PC-9 (cell line): Measurements from ENCODE around the gene NTMT1. TPM values are rescaled to one million over a fixed set of nuclear protein-coding genes. Genes with fewer than 3 reads are reported as not detected.

Experiments used
- BruUV-seq: library from RNA; stranded (reverse); fragments of 400-500 nt; replicated peaks from 2 replicates; lab custom pipeline; 2021; lab: Mats Ljungman, UMichigan
- CTCF ChIA-PET: fragments of 300-600 bp; sonication (Branson Sonifier 250); formaldehyde crosslinking; loops from one replicate; lab custom pipeline; 2022; ENCODE audit warnings: antibody characterized with exemption; lab: Charles Lee
- POLR2A ChIA-PET: fragments of 300-600 bp; sonication (Branson Sonifier 250); formaldehyde crosslinking; loops from one replicate; lab custom pipeline; 2022; ENCODE audit warnings: antibody characterized with exemption; ENCODE audit not compliant: unreplicated experiment; lab: Charles Lee
- DNase-seq, 2 experiments: peaks; one replicate each; pipeline versions ENCODE4 v3.0.0 to v3.0.0-alpha.2; 2015 to 2022; ENCODE audit warnings: mixed read lengths in 1 of 2
- H2AFZ ChIP-seq: fragments of 200-600 bp; sonication (generic); 2 replicates; pipeline ENCODE4 v1.8.1; 2017; ENCODE audit warnings: antibody characterized with exemption
- H3F3A ChIP-seq: fragments of 200-600 bp; sonication (generic); 2 replicates; pipeline ENCODE4 v1.8.1; 2017; ENCODE audit warnings: antibody characterized with exemption, mild to moderate bottlenecking, low read depth; ENCODE audit not compliant: insufficient read depth
- H3K27ac ChIP-seq: fragments of 200-600 bp; sonication (generic); 2 replicates; pipeline ENCODE4 v1.6.1; 2016; ENCODE audit warnings: mixed run types
- H3K27me3 ChIP-seq: fragments of 200-600 bp; sonication (generic); 2 replicates; pipeline ENCODE4 v1.6.1; 2016; ENCODE audit warnings: low read depth, mixed run types; ENCODE audit not compliant: insufficient read depth
- H3K36me3 ChIP-seq: fragments of 200-600 bp; sonication (generic); 2 replicates; pipeline ENCODE4 v1.6.1; 2016; ENCODE audit warnings: low read depth, mixed run types
- H3K4me1 ChIP-seq: fragments of 200-600 bp; sonication (generic); replicated peaks from 2 replicates; pipeline ENCODE4 v1.6.1; 2016; ENCODE audit warnings: mixed run types; ENCODE audit not compliant: insufficient read depth
- H3K4me2 ChIP-seq: fragments of 200-600 bp; sonication (generic); 2 replicates; pipeline ENCODE4 v1.6.1; 2017; ENCODE audit warnings: mixed run types
- H3K4me3 ChIP-seq: fragments of 200-600 bp; sonication (generic); 2 replicates; pipeline ENCODE4 v1.6.1; 2016; ENCODE audit warnings: mixed run types
- H3K79me2 ChIP-seq: fragments of 200-600 bp; sonication (generic); 2 replicates; pipeline ENCODE4 v1.6.1; 2017; ENCODE audit warnings: low read depth, mixed run types
- H3K9me2 ChIP-seq: fragments of 200-600 bp; sonication (generic); 2 replicates; pipeline ENCODE4 v1.8.1; 2017; ENCODE audit warnings: mild to moderate bottlenecking; ENCODE audit not compliant: insufficient read depth
- H3K9me3 ChIP-seq: fragments of 200-600 bp; sonication (generic); 2 replicates; pipeline ENCODE4 v1.8.1; 2016; ENCODE audit warnings: low read depth; ENCODE audit not compliant: insufficient read depth
- H4K20me1 ChIP-seq: fragments of 200-600 bp; sonication (generic); 2 replicates; pipeline ENCODE4 v1.8.1; 2017; ENCODE audit not compliant: insufficient read depth
- EZH2 ChIP-seq: fragments of 200-600 bp; sonication (generic); IDR thresholded peaks from 2 replicates; pipeline ENCODE4 v1.8.0; 2017; ENCODE audit warnings: antibody characterized with exemption, low read depth
- intact Hi-C: fragments of 100-400 bp; cut with micrococcal nuclease; formaldehyde crosslinking; loops from one replicate; pipeline ENCODE4 v1.10.0; 2022; ENCODE audit not compliant: unreplicated experiment
- total RNA-seq: library from RNA; stranded (reverse); gene quantifications from 2 replicates; pipeline ENCODE4 v1.2.3, GENCODE V29; 2021
- TF ChIP-seq, protein P1 (sequence below): fragments of 200-600 bp; sonication (generic); conservative IDR thresholded peaks from 2 replicates; pipeline ENCODE4 v1.6.1; 2017; ENCODE audit warnings: mixed run types, antibody characterized with exemption, mild to moderate bottlenecking, moderate library complexity

The NTMT1 gene
- total RNA-seq, 1 experiment from 2014 or later = 52.5 TPM

DNA sequence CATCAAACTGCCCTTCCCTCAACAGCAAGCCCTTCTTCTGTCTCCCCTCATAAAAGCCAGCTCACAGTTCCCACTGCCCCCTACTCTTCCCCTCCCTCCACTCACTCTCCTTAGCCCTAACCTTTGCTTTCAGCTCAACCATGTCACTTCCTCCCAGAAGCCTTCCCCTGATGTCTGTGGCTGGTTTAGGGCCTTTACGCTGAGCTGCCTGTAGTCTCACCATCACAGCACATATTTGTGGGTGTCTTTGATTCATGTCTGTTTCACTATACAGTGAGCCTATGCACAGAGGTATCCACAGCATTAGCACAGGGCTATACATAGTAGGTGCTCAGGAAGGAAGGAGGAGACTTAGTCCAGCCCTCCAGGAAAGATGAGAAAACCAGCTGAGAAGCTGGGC lies 39.7 kb upstream of the NTMT1 start:
- POLR2A ChIA-PET = no interaction called here
- Histone ChIP-seq H3K4me3 (no peak overlapping the region), H3K9me3 (no peaks in the 10 kb centered on the region), H3K9me2 (no peaks in the 10 kb centered on the region), H3K79me2 (no peaks in the 10 kb centered on the region), H3K36me3 (no peaks in the 10 kb centered on the region), H2AFZ (no peak overlapping the region), H3K4me1 (0 out of 2 replicates have a peak, but pooled peaks cover 4% of the 10 kb centered on the region), H3K27ac (no peak overlapping the region), H3K4me2 (no peak overlapping the region), H3F3A (no peaks in the 10 kb centered on the region), H3K27me3 (no peaks in the 10 kb centered on the region), H4K20me1 (no peaks in the 10 kb centered on the region)
- DNase-seq = no peak
- no peak for TF ChIP-seq EZH2
- TF ChIP-seq, protein P1, sequence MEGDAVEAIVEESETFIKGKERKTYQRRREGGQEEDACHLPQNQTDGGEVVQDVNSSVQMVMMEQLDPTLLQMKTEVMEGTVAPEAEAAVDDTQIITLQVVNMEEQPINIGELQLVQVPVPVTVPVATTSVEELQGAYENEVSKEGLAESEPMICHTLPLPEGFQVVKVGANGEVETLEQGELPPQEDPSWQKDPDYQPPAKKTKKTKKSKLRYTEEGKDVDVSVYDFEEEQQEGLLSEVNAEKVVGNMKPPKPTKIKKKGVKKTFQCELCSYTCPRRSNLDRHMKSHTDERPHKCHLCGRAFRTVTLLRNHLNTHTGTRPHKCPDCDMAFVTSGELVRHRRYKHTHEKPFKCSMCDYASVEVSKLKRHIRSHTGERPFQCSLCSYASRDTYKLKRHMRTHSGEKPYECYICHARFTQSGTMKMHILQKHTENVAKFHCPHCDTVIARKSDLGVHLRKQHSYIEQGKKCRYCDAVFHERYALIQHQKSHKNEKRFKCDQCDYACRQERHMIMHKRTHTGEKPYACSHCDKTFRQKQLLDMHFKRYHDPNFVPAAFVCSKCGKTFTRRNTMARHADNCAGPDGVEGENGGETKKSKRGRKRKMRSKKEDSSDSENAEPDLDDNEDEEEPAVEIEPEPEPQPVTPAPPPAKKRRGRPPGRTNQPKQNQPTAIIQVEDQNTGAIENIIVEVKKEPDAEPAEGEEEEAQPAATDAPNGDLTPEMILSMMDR = no peak
- CTCF ChIA-PET = interaction anchor here (0.6 to 1.0 kb wide), 2 partner anchors 91 to 240 kb away, joined by 3 read pairs; no protein-coding TSS in a partner anchor
- intact Hi-C loops = no loop called here
- BruUV-seq = no TSS peak

DNA sequence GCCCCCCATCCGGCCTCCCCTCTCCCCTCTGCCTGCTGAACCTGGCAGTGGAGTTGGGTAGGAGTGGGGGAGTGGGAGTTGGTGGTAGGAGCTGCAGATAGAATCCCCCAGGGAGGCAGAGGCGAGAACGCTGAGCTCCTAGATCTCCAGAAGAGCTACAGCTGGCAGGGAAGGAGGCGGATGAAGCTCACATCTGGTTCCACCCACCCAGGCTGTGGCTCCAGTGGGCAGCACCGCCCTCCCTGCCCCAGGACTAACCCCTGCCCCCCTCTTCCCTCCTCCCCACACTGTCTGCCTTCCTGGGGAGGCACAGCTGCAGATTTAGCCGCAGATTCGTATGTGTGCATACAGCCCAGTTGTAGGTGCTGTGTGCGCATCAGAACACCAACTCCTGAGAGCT lies 39.3 kb upstream of the NTMT1 start:
- Histone ChIP-seq H3K4me1 (0 out of 2 replicates have a peak, but pooled peaks cover 4% of the 10 kb centered on the region), H3K9me3 (no peaks in the 10 kb centered on the region), H3K9me2 (no peaks in the 10 kb centered on the region), H3K4me2 (no peak overlapping the region), H4K20me1 (no peaks in the 10 kb centered on the region), H3K4me3 (no peak overlapping the region), H3F3A (no peaks in the 10 kb centered on the region), H3K27me3 (no peaks in the 10 kb centered on the region), H3K36me3 (no peaks in the 10 kb centered on the region), H3K79me2 (no peaks in the 10 kb centered on the region), H2AFZ (no peak overlapping the region), H3K27ac (no peak overlapping the region)
- TF ChIP-seq, protein P1 = no peak
- no peak for TF ChIP-seq EZH2
- CTCF ChIA-PET = interaction anchor here (1.0 kb wide), 1 partner anchor 91 kb away, joined by 3 read pairs; no protein-coding TSS in a partner anchor
- intact Hi-C loops = no loop called here
- DNase-seq = no peak
- BruUV-seq = no TSS peak
- POLR2A ChIA-PET = no interaction called here

DNA sequence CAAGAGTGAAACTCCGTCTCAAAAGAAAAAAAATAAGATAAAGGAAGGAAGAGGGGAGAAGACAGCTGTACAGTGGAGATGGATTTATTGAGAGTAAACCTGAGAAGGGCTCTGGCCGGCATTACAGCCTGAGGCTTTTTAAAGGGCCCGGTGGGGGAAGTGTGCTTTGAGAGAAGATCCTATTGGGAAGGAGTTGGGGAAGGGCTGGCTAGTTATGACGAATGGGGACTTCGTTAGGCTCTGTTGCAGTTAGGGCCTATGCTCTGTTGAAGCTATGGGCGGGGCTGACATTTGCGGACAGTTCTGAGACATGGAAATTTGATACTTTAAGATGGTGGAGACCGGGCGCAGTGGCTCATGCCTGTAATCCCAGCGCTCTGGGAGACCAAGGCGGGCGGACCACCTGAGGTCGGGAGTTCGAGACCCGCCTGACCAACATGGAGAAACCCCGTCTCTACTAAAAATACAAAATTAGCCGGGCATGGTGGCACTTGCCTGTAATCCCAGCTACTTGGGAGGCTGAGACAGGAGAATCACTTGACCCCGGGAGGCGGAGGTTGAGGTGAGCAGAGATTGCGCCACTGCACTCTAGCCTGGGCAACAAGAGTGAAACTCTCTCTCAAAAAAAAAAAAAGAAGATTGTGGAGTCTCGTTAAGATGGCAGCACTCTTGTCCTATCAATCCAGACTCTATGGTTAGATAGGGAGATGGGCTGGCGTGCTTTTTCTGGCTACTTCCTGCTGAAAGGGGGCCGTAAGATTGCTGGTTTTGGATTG lies 38.3 kb upstream of the NTMT1 start:
- no peak overlapping the region for H3K4me2 ChIP-seq
- H3K36me3 ChIP-seq = no peaks in the 10 kb centered on the region
- H3K79me2 ChIP-seq = no peaks in the 10 kb centered on the region
- ChIA-PET POLR2A (interaction anchor here (0.6 to 0.7 kb wide), 2 partner anchors 29 kb away, joined by 3 to 4 read pairs; no protein-coding TSS in a partner anchor), CTCF (no interaction called here)
- no peaks in the 10 kb centered on the region for H4K20me1 ChIP-seq
- H3K9me2 ChIP-seq = no peaks in the 10 kb centered on the region
- no TSS peak for BruUV-seq
- no peak overlapping the region for H3K27ac ChIP-seq
- H2AFZ ChIP-seq = no peak overlapping the region
- no peak overlapping the region for H3K4me3 ChIP-seq
- 0 out of 2 replicates have a peak, but pooled peaks cover 4% of the 10 kb centered on the region for H3K4me1 ChIP-seq
- no peaks in the 10 kb centered on the region for H3K9me3 ChIP-seq
- H3K27me3 ChIP-seq = no peaks in the 10 kb centered on the region
- DNase-seq = peak in 1 of 2 experiments; percentile 59
- intact Hi-C loops = no loop called here
- H3F3A ChIP-seq = no peaks in the 10 kb centered on the region
- no peak for TF ChIP-seq EZH2
- TF ChIP-seq, protein P1 = no peak
